Cortex of kidney (tissue), 1 donor: ENCODE measurements around the gene TAF1A.

Experiments
- DNase-seq: peaks from one replicate; lab custom pipeline; 2025; lab: John Stamatoyannopoulos, UW

The TAF1A gene

GRCh38 chr1:222535455-222535854, 54.3 kb downstream of the TAF1A start:
- no peak for DNase-seq

GRCh38 chr1:222530852-222531251, 58.9 kb downstream of the TAF1A start:
- no peak for DNase-seq

- no peak for DNase-seq
Measured at GRCh38 chr1:222529916-222530315, 59.8 kb downstream of the TAF1A start.

GRCh38 chr1:222529181-222529580, 60.6 kb downstream of the TAF1A start:
- no peak for DNase-seq

GRCh38 chr1:222525951-222526350, 63.8 kb downstream of the TAF1A start:
- DNase-seq: no peak

- DNase-seq: no peak
Measured at GRCh38 chr1:222523852-222524251, 65.9 kb downstream of the TAF1A start.

GRCh38 chr1:222522105-222522915, 67.4 kb downstream of the TAF1A start:
- DNase-seq: no peak

- DNase-seq: no peak
Measured at GRCh38 chr1:222521299-222522104, 68.2 kb downstream of the TAF1A start.
